Measurements from ENCODE around the gene SLC4A3. TPM values are rescaled to one million over a fixed set of nuclear protein-coding genes. Genes with fewer than 3 reads are reported as not detected.

SLC4A3 gene
- total RNA-seq, 3 donors from 2014 or later (not counting 1 experiment from before 2014, with no cell fraction given): 0.15 to 0.45 TPM; not detected in 1

DNA sequence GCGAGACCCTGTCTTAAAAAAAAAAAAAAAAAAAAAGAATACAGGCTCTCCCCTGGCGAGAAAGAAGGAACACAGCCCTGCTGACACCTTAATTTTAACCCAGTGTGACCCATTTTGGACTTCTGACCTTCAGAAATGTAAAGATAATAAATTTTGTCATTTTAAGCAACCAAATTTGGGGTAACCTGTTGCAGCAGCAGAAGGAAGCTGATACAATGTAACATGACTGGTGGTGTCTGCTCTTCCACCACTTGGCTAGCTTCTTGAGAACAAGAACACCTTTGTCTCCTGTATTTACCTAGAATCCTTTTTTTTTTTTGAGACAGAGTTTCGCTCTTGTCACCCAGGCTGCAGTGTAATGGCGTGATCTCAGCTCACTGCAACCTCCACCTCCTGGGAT is 36.3 kb upstream of the SLC4A3 start:
- DNase-seq (no peak), ATAC-seq (no peak)
- Mint-ChIP-seq H3K9me3 (no peaks in the 10 kb centered on the region), H3K4me1 (no peaks in the 10 kb centered on the region), H3K27ac (no peak overlapping the region), H3K4me3 (no peak overlapping the region), H3K27me3 (ENCODE audit: low read depth in 2 of 2) (peaks cover 15 to 32% of the 10 kb centered on the region in 2 donors), H3K36me3 (no peaks in the 10 kb centered on the region)
- TF ChIP-seq CTCF (IDR thresholded peaks at IDR 0.05): no peak
- H3K9me3 ChIP-seq (ENCODE audit: control insufficient read depth, insufficient read depth, low read length): no peaks in the 10 kb centered on the region
- H3K4me1 ChIP-seq (ENCODE audit: control insufficient read depth, insufficient read depth, low read length): no peaks in the 10 kb centered on the region
- 55% methylated on average over 4 of the region's 4 CpGs for WGBS (ENCODE audit: insufficient coverage)
- no peaks in the 10 kb centered on the region for H3K27me3 ChIP-seq (ENCODE audit: control insufficient read depth, insufficient read depth, low read length)
- H3K4me3 ChIP-seq (ENCODE audit: low read length): no peak overlapping the region
- intact Hi-C loops (cut with micrococcal nuclease): no loop called here
- no peak overlapping the region for H3K27ac ChIP-seq (ENCODE audit: low read length)
- H3K36me3 ChIP-seq (ENCODE audit: control insufficient read depth, insufficient read depth, low read length): no peaks in the 10 kb centered on the region

GRCh38 chr2:219592736-219593135 is 34.7 kb upstream of the SLC4A3 start:
- Histone ChIP-seq H3K4me1 (ENCODE audit: control insufficient read depth, insufficient read depth, low read length) (peaks cover 4% of the 10 kb centered on the region), H3K9me3 (ENCODE audit: control insufficient read depth, insufficient read depth, low read length) (no peaks in the 10 kb centered on the region), H3K27ac (ENCODE audit: low read length) (no peak overlapping the region), H3K27me3 (ENCODE audit: control insufficient read depth, insufficient read depth, low read length) (no peaks in the 10 kb centered on the region), H3K36me3 (ENCODE audit: control insufficient read depth, insufficient read depth, low read length) (no peaks in the 10 kb centered on the region), H3K4me3 (ENCODE audit: low read length) (no peak overlapping the region)
- WGBS (ENCODE audit: insufficient coverage): 95% methylated on average over 6 of the region's 6 CpGs
- intact Hi-C loops (cut with micrococcal nuclease): no loop called here
- no peaks in the 10 kb centered on the region for H3K36me3 Mint-ChIP-seq
- H3K27me3 Mint-ChIP-seq (ENCODE audit: low read depth in 2 of 2): peaks cover 10 to 24% of the 10 kb centered on the region in 2 donors
- peaks cover 8 to 9% of the 10 kb centered on the region in 2 donors for H3K4me1 Mint-ChIP-seq
- TF ChIP-seq CTCF (IDR thresholded peaks at IDR 0.05): no peak
- H3K9me3 Mint-ChIP-seq: no peaks in the 10 kb centered on the region
- no peak overlapping the region for H3K4me3 Mint-ChIP-seq
- ATAC-seq (no peak), DNase-seq (no peak)
- H3K27ac Mint-ChIP-seq: no peak overlapping the region

DNA sequence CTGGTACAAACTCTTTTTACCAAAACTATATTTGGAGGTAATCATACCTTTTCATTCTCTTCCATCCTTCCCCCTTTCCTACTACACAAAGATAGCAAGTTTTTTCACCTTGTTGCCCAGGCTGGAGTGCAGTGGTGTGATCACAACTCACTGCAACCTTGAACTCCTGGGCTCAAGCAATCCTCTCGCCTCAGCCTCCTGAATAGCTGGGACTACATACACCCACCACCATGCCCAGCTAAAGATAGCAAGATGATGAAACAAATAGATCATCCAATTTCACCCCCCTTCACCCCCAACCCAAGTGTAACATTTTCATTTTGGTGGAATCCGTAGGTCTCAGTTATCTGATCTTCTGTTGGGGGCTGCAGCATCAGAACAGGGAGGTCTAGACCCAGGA is 34.3 kb upstream of the SLC4A3 start:
- H3K4me1 ChIP-seq (ENCODE audit: control insufficient read depth, insufficient read depth, low read length): peaks cover 7% of the 10 kb centered on the region
- H3K27me3 ChIP-seq (ENCODE audit: control insufficient read depth, insufficient read depth, low read length): no peaks in the 10 kb centered on the region
- no peaks in the 10 kb centered on the region for H3K36me3 ChIP-seq (ENCODE audit: control insufficient read depth, insufficient read depth, low read length)
- H3K27ac ChIP-seq (ENCODE audit: low read length): no peak overlapping the region
- no peaks in the 10 kb centered on the region for H3K36me3 Mint-ChIP-seq
- peaks cover 10 to 24% of the 10 kb centered on the region in 2 donors for H3K27me3 Mint-ChIP-seq (ENCODE audit: low read depth in 2 of 2)
- H3K4me1 Mint-ChIP-seq: peaks cover 12 to 13% of the 10 kb centered on the region in 2 donors
- DNase-seq: no peak
- no peaks in the 10 kb centered on the region for H3K9me3 ChIP-seq (ENCODE audit: control insufficient read depth, insufficient read depth, low read length)
- 88% methylated on average over 2 of the region's 2 CpGs for WGBS (ENCODE audit: insufficient coverage)
- H3K4me3 ChIP-seq (ENCODE audit: low read length): no peak overlapping the region
- H3K4me3 Mint-ChIP-seq: no peak overlapping the region
- H3K27ac Mint-ChIP-seq: no peak overlapping the region
- no peaks in the 10 kb centered on the region for H3K9me3 Mint-ChIP-seq
- no peak for TF ChIP-seq CTCF (IDR thresholded peaks at IDR 0.05)
- ATAC-seq: no peak
- intact Hi-C loops (cut with micrococcal nuclease): no loop called here

DNA sequence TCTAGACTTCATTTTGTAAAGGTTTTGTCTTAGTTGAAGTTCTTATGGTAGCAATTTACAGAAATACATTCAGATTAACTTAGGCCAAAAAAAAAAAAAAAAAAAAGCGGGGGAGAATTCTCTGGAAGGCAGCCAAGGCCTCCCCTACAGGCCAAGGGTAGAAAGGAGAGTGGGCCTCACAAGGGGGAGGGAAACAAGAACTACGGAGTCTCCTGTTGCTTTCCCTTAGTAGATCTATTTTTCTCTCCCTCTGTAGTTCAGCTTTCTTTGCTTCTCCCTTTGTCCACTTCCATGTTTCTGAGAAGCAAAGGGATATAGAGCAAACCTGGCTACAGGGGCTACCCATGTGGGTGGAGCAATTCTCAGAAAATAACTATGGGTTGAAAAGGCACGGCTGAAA is 32.2 kb upstream of the SLC4A3 start:
- intact Hi-C loops (cut with micrococcal nuclease): no loop called here
- 25% methylated on average over 1 of the region's 3 CpGs for WGBS (ENCODE audit: insufficient coverage)
- ATAC-seq (no peak), DNase-seq (no peak)
- H3K36me3 ChIP-seq (ENCODE audit: control insufficient read depth, insufficient read depth, low read length): no peaks in the 10 kb centered on the region
- H3K27me3 ChIP-seq (ENCODE audit: control insufficient read depth, insufficient read depth, low read length): no peaks in the 10 kb centered on the region
- Mint-ChIP-seq H3K9me3 (no peaks in the 10 kb centered on the region), H3K36me3 (no peaks in the 10 kb centered on the region), H3K27ac (no peak overlapping the region), H3K4me1 (peaks cover 25 to 26% of the 10 kb centered on the region in 2 donors), H3K4me3 (peak overlapping the region; percentile 60), H3K27me3 (ENCODE audit: low read depth in 2 of 2) (peaks cover 10 to 19% of the 10 kb centered on the region in 2 donors)
- H3K9me3 ChIP-seq (ENCODE audit: control insufficient read depth, insufficient read depth, low read length): no peaks in the 10 kb centered on the region
- no peak overlapping the region for H3K4me3 ChIP-seq (ENCODE audit: low read length)
- H3K4me1 ChIP-seq (ENCODE audit: control insufficient read depth, insufficient read depth, low read length): peaks cover 11% of the 10 kb centered on the region
- TF ChIP-seq CTCF (IDR thresholded peaks at IDR 0.05): no peak
- no peak overlapping the region for H3K27ac ChIP-seq (ENCODE audit: low read length)

Measured in natural killer cell (primary cell).